NOMO-1 (cell line): ENCODE results near the gene TSC22D1.

ENCODE experiments used
- DNase-seq, 2 experiments: peaks; one replicate each; lab custom pipeline; 2025; ENCODE audit not compliant: unreplicated experiment in 2 of 2; lab: John Stamatoyannopoulos, UW

Gene TSC22D1

DNA sequence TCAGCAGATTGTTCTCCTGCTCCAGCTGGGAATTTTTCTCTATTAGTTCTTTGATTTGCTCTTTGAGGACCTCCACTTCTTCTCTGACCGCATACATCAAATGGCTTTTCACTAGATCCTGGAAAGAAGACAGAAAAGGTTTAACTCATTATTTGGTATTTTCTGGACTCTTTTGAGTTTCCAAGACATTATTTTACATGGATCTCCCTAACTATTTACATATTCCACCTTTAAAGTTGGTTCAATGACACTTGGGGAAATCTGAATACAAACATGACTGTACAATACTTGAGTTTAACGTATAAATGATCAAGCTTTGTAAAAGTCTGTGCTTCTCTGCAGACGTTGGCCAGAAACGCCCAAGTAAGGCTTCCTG is 141.4 kb downstream of the TSC22D1 start:
- no peak for DNase-seq

- DNase-seq, result no peak
These were observed 142.0 kb downstream of the TSC22D1 start for GRCh38 chr13:44433863-44434765.

DNA sequence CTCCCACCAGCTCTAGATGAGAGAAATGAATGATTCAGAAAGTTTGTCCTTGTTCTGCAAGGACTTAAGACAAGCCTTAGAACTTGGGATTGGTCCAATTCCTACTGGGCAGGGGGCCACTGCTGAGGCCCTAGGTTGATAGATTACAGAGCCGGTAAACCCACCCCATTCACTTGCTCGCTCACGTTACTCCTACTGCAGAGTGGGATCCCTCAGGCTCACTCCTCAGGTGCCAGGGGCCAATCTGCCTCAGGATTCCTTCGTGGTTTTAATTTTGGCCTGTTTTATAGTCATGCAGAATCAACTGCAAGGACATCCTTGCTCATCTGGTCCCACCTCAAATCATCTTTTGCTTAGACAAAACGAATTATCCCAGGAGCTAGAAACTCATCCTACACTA is 143.5 kb downstream of the TSC22D1 start:
- no peak for DNase-seq

- DNase-seq, result no peak
These were observed 145.0 kb downstream of the TSC22D1 start for GRCh38 chr13:44431150-44431549.

- DNase-seq, result no peak
These were observed 146.8 kb downstream of the TSC22D1 start for GRCh38 chr13:44429311-44429710.

- DNase-seq, result no peak
These were observed 149.7 kb downstream of the TSC22D1 start for GRCh38 chr13:44426461-44426860.

- no peak for DNase-seq
These were observed 150.4 kb downstream of the TSC22D1 start for GRCh38 chr13:44425815-44426078.

- DNase-seq, result no peak
These were observed 150.9 kb downstream of the TSC22D1 start for GRCh38 chr13:44425041-44425814.

GRCh38 chr13:44423824-44424223 is 152.3 kb downstream of the TSC22D1 start:
- DNase-seq, result no peak

DNA sequence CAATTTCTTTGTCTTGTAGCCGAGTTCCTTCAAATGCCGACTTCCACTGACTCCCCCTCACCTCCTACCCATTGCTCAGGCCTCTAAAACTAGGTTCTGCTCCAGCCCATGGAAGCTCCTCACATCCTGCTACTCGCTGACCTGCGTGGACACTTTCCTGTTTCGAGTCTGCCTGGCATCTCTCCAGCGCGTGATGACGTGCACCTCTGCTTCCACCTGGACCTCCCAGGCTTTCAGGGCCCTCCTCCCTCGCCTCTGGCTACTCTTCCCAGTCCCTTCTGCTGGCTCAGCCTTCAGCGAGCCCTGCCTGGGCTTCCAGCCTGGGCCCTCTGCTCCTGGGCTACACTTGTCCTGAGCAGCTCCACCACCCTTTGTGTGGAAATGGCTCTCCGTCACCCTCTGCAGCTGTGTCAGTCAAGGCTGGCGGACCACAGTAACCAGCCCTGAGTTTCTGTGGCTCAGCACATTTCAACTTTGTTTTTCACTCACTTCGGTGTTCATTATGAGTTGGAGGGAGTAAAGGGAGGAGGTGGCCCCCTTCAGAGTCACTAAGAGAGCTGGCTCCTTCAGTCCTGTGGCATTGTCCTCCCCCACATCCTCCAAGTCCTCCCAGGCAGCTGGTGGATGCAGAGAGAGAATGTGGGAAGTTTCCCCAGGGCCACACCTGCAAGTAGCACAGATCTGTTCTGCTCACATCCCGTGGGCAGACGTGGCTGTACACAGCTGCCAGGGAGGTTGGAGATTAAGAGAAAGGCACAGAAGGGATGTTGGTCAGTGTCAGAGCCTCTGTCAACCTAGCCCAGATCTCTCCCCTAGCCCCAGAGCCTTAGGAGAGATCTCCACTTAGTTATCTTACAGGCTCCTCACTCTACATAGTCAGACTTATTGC is 153.1 kb downstream of the TSC22D1 start:
- no peak for DNase-seq

DNA sequence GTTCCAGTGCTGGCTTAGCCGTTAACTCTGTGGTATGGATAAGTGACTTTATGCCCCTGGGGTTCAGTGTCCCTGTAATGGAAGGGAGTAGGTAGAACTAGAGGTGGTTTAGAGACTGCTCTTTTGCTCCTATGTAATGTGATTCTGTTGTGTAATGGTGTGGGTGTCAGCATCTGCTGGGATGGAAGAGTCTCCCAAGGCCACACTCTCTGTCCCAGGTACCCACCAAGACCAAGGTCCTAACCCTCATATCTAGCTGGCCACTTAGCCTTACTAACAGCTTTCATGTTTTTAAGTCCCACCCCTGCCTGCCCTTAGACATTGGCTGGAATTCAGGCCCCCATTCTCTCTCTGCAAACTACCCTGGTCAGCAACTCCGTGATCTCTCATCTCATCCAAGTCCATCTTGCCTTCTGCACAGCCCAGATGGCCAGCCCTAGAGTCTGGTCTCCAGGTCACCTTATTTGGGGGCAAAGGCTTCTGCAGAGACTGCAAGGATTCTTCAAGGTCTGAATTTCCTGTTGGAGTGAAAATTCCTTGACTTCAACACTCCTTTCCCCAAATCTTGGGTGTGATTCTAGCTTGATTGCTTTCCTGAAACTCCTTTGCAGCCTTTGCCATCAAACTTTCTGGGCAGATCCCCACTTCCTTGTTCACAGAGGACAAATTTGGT is 154.1 kb downstream of the TSC22D1 start:
- DNase-seq, result no peak

GRCh38 chr13:44420376-44421220 is 155.5 kb downstream of the TSC22D1 start:
- no peak for DNase-seq

DNA sequence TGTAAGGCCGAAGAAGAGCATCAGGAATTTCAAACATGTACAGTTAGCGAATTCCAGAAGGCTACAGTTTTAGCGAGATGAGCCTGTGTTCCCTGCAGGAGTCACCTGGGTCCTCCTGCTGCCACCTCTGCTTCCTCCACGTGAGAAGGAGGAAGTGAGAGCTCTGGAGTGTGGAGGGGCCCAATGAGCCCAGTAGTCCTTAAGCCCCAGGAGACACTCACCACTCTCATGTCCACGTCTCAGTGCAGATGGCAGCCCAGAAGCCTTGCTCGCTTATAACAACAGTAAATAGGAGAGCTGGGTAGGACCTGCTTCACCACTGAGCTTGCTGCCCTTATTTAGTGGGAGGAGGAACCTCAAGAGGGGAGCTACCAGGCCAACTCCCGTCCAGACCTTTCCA is 158.3 kb downstream of the TSC22D1 start:
- no peak for DNase-seq

DNA sequence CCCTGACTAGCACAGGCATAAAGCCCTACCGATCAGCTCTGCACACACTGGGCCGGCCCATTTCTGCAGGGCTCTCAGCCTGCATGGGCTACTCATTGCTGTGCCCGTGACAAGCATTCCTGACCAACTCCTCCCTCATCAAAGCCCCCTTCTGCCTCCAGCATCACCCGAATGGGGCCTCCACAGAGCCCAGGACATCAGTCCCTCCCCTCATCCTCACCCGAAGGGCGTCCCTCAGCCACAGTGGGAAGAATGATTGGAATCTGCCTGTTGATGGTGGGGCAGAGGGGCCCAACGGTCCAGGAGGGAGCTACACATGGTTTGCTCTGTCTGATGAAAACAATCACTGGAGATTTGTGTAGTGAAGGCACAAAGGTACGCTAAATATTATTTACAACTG is 158.7 kb downstream of the TSC22D1 start:
- no peak for DNase-seq

DNA sequence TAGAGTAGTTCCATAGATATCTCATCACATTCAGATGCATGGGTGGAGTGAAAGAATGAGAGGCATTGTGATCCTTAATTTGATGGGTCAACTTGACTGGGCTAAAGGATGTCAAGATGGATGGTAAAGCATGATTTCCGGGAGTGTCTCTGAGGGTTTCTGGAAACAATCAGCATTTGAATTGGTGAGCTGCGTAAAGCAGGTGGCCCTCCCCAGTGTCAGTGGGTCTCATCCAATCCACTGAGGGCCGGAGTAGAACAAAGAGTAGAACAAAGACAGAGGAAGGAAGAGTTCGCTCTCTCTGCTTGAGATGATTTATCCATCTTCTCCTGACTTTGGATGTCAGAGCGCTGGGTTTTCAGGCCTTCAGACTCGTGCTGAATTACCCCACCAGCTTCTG is 159.4 kb downstream of the TSC22D1 start:
- no peak for DNase-seq

GRCh38 chr13:44416301-44416700 is 159.8 kb downstream of the TSC22D1 start:
- DNase-seq, result peak; percentile 84 to 87

DNA sequence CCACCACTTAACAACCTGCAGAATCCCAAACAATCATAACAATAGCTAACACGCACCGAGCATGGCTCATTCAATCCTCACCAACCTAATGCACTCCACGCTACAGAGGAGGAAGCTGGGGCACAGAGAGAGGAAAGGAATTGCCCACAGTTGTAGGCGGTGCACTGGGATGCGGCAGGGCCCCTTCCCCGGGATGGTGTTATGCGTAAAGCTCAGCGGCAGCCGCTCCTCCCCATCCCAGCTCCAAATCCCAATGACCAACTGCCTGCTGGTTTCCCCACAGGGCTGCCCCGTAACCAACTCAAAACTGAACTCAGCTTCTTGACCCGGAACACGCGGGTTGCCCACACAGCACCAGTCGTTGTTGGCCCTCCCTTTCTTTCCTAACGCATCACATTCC is 160.3 kb downstream of the TSC22D1 start:
- DNase-seq, result no peak

DNA sequence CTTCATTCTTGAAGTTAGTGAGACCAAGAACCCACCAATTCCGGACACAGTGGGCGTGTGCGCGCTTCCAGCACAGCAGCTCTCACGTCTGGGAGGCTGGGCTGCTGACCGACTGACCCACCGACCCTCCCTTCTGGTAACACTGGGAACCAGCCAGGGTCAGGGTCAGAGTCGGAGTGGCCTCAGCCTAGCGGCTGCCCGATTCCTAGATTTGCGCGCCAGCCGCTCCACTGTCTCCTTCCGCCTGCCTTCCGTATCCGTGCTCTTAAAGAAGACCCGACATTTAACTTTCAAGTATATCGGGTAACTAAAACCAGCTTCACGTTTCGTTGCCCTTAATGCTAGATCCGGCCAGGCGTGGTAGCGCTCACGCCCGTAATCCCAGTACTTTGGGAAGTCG is 161.4 kb downstream of the TSC22D1 start:
- DNase-seq, result no peak

- no peak for DNase-seq
These were observed 163.0 kb downstream of the TSC22D1 start for GRCh38 chr13:44413095-44413494.
